LNCaP clone FGC (cell line): ENCODE data around the gene LPCAT2.

Experiments
- DNase-seq: peaks from one replicate; pipeline ENCODE4 v3.0.0-alpha.2; 2011; ENCODE audit warnings: low read depth
- H3K4me3 ChIP-seq: 2 replicates; pipeline ENCODE4 v1.5.1; 2011; ENCODE audit warnings: mild to moderate bottlenecking, low read depth, low read length, control low read depth
- TF ChIP-seq, protein P1 (sequence below): IDR thresholded peaks from 2 replicates; pipeline ENCODE4 v1.5.1; 2012; ENCODE audit warnings: mild to moderate bottlenecking; ENCODE audit not compliant: control insufficient read depth, insufficient read depth; ENCODE audit errors: extremely low read depth

Gene LPCAT2

GRCh38 chr16:55543472-55543871 lies 34.6 kb downstream of the LPCAT2 start:
- DNase-seq, result peak; percentile 28
- TF ChIP-seq, protein P1, sequence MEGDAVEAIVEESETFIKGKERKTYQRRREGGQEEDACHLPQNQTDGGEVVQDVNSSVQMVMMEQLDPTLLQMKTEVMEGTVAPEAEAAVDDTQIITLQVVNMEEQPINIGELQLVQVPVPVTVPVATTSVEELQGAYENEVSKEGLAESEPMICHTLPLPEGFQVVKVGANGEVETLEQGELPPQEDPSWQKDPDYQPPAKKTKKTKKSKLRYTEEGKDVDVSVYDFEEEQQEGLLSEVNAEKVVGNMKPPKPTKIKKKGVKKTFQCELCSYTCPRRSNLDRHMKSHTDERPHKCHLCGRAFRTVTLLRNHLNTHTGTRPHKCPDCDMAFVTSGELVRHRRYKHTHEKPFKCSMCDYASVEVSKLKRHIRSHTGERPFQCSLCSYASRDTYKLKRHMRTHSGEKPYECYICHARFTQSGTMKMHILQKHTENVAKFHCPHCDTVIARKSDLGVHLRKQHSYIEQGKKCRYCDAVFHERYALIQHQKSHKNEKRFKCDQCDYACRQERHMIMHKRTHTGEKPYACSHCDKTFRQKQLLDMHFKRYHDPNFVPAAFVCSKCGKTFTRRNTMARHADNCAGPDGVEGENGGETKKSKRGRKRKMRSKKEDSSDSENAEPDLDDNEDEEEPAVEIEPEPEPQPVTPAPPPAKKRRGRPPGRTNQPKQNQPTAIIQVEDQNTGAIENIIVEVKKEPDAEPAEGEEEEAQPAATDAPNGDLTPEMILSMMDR, result peak; percentile 38; the same call in 1 of the 2 replicates
- no peak overlapping the region for H3K4me3 ChIP-seq

DNA sequence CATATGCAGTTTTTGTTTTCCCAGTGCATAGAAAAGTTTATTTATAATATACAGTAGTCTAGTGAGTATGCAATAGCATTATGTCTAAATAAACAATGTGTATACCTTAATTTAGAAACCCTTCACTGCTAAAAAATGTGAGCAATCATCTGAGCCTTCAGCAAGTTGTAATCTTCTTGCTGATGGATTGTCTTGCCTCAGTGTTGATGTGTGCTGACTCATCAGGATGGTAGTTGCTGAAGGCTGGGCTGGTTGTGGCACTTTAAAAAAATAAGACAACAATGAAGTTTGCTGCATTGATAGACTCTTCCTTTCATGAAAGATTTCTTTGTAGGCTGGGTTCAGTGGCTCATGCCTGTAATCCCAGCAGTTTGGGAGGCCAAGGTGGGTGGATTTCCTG lies 43.7 kb downstream of the LPCAT2 start:
- H3K4me3 ChIP-seq, result no peak overlapping the region
- no peak for DNase-seq
- TF ChIP-seq, protein P1, result no peak

- TF ChIP-seq, protein P1, result no peak
- DNase-seq, result no peak
- no peak overlapping the region for H3K4me3 ChIP-seq
Measured at GRCh38 chr16:55555436-55555835, 46.6 kb downstream of the LPCAT2 start.

- H3K4me3 ChIP-seq, result no peak overlapping the region
- TF ChIP-seq, protein P1, result no peak
- no peak for DNase-seq
Measured at GRCh38 chr16:55557186-55557585, 48.3 kb downstream of the LPCAT2 start.

GRCh38 chr16:55559233-55559632 lies 50.4 kb downstream of the LPCAT2 start:
- no peak overlapping the region for H3K4me3 ChIP-seq
- peak; percentile 90 for DNase-seq
- TF ChIP-seq, protein P1, result no peak

- TF ChIP-seq, protein P1, result no peak
- no peak for DNase-seq
- no peak overlapping the region for H3K4me3 ChIP-seq
Measured at GRCh38 chr16:55559933-55560516, 51.2 kb downstream of the LPCAT2 start.

DNA sequence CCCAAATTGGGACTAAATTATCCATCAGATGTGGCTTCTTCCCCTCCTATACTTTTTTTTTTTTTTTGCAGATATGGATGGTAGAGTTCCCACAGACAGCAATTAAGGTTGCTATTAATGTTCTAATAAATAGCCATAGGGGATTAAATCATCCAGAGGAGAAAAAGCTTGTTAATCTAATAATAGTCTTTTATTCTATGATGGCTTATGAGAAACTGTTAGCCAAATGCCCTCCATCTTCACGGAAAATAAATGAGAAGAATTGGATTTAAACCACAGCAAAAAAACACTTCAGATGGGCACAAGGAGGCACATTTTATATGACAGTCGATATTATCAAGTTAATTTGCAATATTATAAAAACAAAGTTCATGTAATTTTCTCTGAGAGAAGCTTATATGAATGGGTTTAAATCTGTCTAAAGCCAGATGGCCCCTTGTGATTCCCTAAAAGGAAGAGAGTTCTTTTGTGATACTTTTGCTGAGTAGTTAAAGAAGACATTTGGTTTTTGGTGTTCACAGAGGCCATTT lies 52.5 kb downstream of the LPCAT2 start:
- H3K4me3 ChIP-seq, result no peak overlapping the region
- TF ChIP-seq, protein P1, result no peak
- no peak for DNase-seq
